ENCODE results near the gene GNB2.

Gene GNB2

GRCh38 chr7:100682228-100682741, 8.7 kb downstream of the GNB2 start:
- Histone ChIP-seq H3K36me3 (ENCODE audit: control insufficient read depth, insufficient read depth, low read length) (peaks cover 81% of the 10 kb centered on the region), H3K27ac (ENCODE audit: insufficient read depth, low read length, poor library complexity, severe bottlenecking) (no peak overlapping the region)

GRCh38 chr7:100682991-100683658, 9.6 kb downstream of the GNB2 start:
- Histone ChIP-seq H3K4me3 (ENCODE audit: insufficient read depth, low read depth, low read length, poor library complexity, severe bottlenecking) (no peak overlapping the region), H3K27ac (ENCODE audit: insufficient read depth, low read length, poor library complexity, severe bottlenecking) (no peak overlapping the region), H3K27me3 (replicated peaks; ENCODE audit: control insufficient read depth, insufficient read depth, low read length, poor library complexity, severe bottlenecking) (no peaks in the 10 kb centered on the region), H3K9me3 (ENCODE audit: control insufficient read depth, low read length) (no peaks in the 10 kb centered on the region), H3K4me1 (ENCODE audit: control insufficient read depth, insufficient read depth, low read length, poor library complexity, severe bottlenecking) (peaks cover 21% of the 10 kb centered on the region), H3K36me3 (ENCODE audit: control insufficient read depth, insufficient read depth, low read length) (peaks cover 80% of the 10 kb centered on the region)
- DNase-seq, result no peak

More at GRCh38 chr7:100682228-100682741, 8.7 kb downstream of the GNB2 start:
- no peak for DNase-seq
- Histone ChIP-seq H3K27me3 (replicated peaks; ENCODE audit: control insufficient read depth, insufficient read depth, low read length, poor library complexity, severe bottlenecking) (no peaks in the 10 kb centered on the region), H3K4me3 (ENCODE audit: insufficient read depth, low read depth, low read length, poor library complexity, severe bottlenecking) (no peak overlapping the region), H3K4me1 (ENCODE audit: control insufficient read depth, insufficient read depth, low read length, poor library complexity, severe bottlenecking) (peaks cover 21% of the 10 kb centered on the region), H3K9me3 (ENCODE audit: control insufficient read depth, low read length) (no peaks in the 10 kb centered on the region)

GRCh38 chr7:100683659-100684533, 10.4 kb downstream of the GNB2 start:
- no peak overlapping the region for H3K27ac ChIP-seq (ENCODE audit: insufficient read depth, low read length, poor library complexity, severe bottlenecking)
- no peak for DNase-seq
- peaks cover 21% of the 10 kb centered on the region for H3K4me1 ChIP-seq (ENCODE audit: control insufficient read depth, insufficient read depth, low read length, poor library complexity, severe bottlenecking)
- no peaks in the 10 kb centered on the region for H3K27me3 ChIP-seq (replicated peaks; ENCODE audit: control insufficient read depth, insufficient read depth, low read length, poor library complexity, severe bottlenecking)
- no peaks in the 10 kb centered on the region for H3K9me3 ChIP-seq (ENCODE audit: control insufficient read depth, low read length)
- H3K4me3 ChIP-seq (ENCODE audit: insufficient read depth, low read depth, low read length, poor library complexity, severe bottlenecking), result no peak overlapping the region
- peaks cover 80% of the 10 kb centered on the region for H3K36me3 ChIP-seq (ENCODE audit: control insufficient read depth, insufficient read depth, low read length)

- H3K4me3 ChIP-seq (ENCODE audit: insufficient read depth, low read depth, low read length, poor library complexity, severe bottlenecking), result no peak overlapping the region
- H3K4me1 ChIP-seq (ENCODE audit: control insufficient read depth, insufficient read depth, low read length, poor library complexity, severe bottlenecking), result peaks cover 20% of the 10 kb centered on the region
- H3K9me3 ChIP-seq (ENCODE audit: control insufficient read depth, low read length), result no peaks in the 10 kb centered on the region
- H3K36me3 ChIP-seq (ENCODE audit: control insufficient read depth, insufficient read depth, low read length), result peaks cover 73% of the 10 kb centered on the region
- H3K27me3 ChIP-seq (replicated peaks; ENCODE audit: control insufficient read depth, insufficient read depth, low read length, poor library complexity, severe bottlenecking), result no peaks in the 10 kb centered on the region
- no peak overlapping the region for H3K27ac ChIP-seq (ENCODE audit: insufficient read depth, low read length, poor library complexity, severe bottlenecking)
- DNase-seq, result no peak
These were observed 11.0 kb downstream of the GNB2 start for GRCh38 chr7:100684534-100685042.

GRCh38 chr7:100685049-100685605, 11.6 kb downstream of the GNB2 start:
- Histone ChIP-seq H3K9me3 (ENCODE audit: control insufficient read depth, low read length) (no peaks in the 10 kb centered on the region), H3K4me3 (ENCODE audit: insufficient read depth, low read depth, low read length, poor library complexity, severe bottlenecking) (no peak overlapping the region), H3K36me3 (ENCODE audit: control insufficient read depth, insufficient read depth, low read length) (peaks cover 71% of the 10 kb centered on the region), H3K4me1 (ENCODE audit: control insufficient read depth, insufficient read depth, low read length, poor library complexity, severe bottlenecking) (peaks cover 17% of the 10 kb centered on the region), H3K27ac (ENCODE audit: insufficient read depth, low read length, poor library complexity, severe bottlenecking) (no peak overlapping the region), H3K27me3 (replicated peaks; ENCODE audit: control insufficient read depth, insufficient read depth, low read length, poor library complexity, severe bottlenecking) (no peaks in the 10 kb centered on the region)
- no peak for DNase-seq

GRCh38 chr7:100685631-100686145, 12.1 kb downstream of the GNB2 start:
- Histone ChIP-seq H3K27me3 (replicated peaks; ENCODE audit: control insufficient read depth, insufficient read depth, low read length, poor library complexity, severe bottlenecking) (no peaks in the 10 kb centered on the region), H3K4me3 (ENCODE audit: insufficient read depth, low read depth, low read length, poor library complexity, severe bottlenecking) (no peak overlapping the region), H3K36me3 (ENCODE audit: control insufficient read depth, insufficient read depth, low read length) (peaks cover 71% of the 10 kb centered on the region), H3K4me1 (ENCODE audit: control insufficient read depth, insufficient read depth, low read length, poor library complexity, severe bottlenecking) (peaks cover 11% of the 10 kb centered on the region), H3K27ac (ENCODE audit: insufficient read depth, low read length, poor library complexity, severe bottlenecking) (no peak overlapping the region), H3K9me3 (ENCODE audit: control insufficient read depth, low read length) (no peaks in the 10 kb centered on the region)
- no peak for DNase-seq

GRCh38 chr7:100686201-100686821, 12.8 kb downstream of the GNB2 start:
- Histone ChIP-seq H3K27me3 (replicated peaks; ENCODE audit: control insufficient read depth, insufficient read depth, low read length, poor library complexity, severe bottlenecking) (no peaks in the 10 kb centered on the region), H3K36me3 (ENCODE audit: control insufficient read depth, insufficient read depth, low read length) (peaks cover 71% of the 10 kb centered on the region), H3K9me3 (ENCODE audit: control insufficient read depth, low read length) (no peaks in the 10 kb centered on the region), H3K27ac (ENCODE audit: insufficient read depth, low read length, poor library complexity, severe bottlenecking) (no peak overlapping the region), H3K4me3 (ENCODE audit: insufficient read depth, low read depth, low read length, poor library complexity, severe bottlenecking) (no peak overlapping the region), H3K4me1 (ENCODE audit: control insufficient read depth, insufficient read depth, low read length, poor library complexity, severe bottlenecking) (peaks cover 9% of the 10 kb centered on the region)
- DNase-seq, result no peak

- Histone ChIP-seq H3K36me3 (ENCODE audit: control insufficient read depth, insufficient read depth, low read length) (peaks cover 68% of the 10 kb centered on the region), H3K4me1 (ENCODE audit: control insufficient read depth, insufficient read depth, low read length, poor library complexity, severe bottlenecking) (peaks cover 9% of the 10 kb centered on the region), H3K27me3 (replicated peaks; ENCODE audit: control insufficient read depth, insufficient read depth, low read length, poor library complexity, severe bottlenecking) (no peaks in the 10 kb centered on the region), H3K4me3 (ENCODE audit: insufficient read depth, low read depth, low read length, poor library complexity, severe bottlenecking) (no peak overlapping the region), H3K27ac (ENCODE audit: insufficient read depth, low read length, poor library complexity, severe bottlenecking) (no peak overlapping the region), H3K9me3 (ENCODE audit: control insufficient read depth, low read length) (no peaks in the 10 kb centered on the region)
- no peak for DNase-seq
These were observed 13.3 kb downstream of the GNB2 start for GRCh38 chr7:100686822-100687211.

GRCh38 chr7:100687261-100687660, 13.7 kb downstream of the GNB2 start:
- H3K36me3 ChIP-seq (ENCODE audit: control insufficient read depth, insufficient read depth, low read length), result peaks cover 64% of the 10 kb centered on the region
- H3K27me3 ChIP-seq (replicated peaks; ENCODE audit: control insufficient read depth, insufficient read depth, low read length, poor library complexity, severe bottlenecking), result no peaks in the 10 kb centered on the region
- peaks cover 13% of the 10 kb centered on the region for H3K4me1 ChIP-seq (ENCODE audit: control insufficient read depth, insufficient read depth, low read length, poor library complexity, severe bottlenecking)
- H3K4me3 ChIP-seq (ENCODE audit: insufficient read depth, low read depth, low read length, poor library complexity, severe bottlenecking), result no peak overlapping the region
- no peaks in the 10 kb centered on the region for H3K9me3 ChIP-seq (ENCODE audit: control insufficient read depth, low read length)
- no peak overlapping the region for H3K27ac ChIP-seq (ENCODE audit: insufficient read depth, low read length, poor library complexity, severe bottlenecking)
- no peak for DNase-seq
